PC-9 (cell line): ENCODE results near the gene PNMA6E. TPM values are rescaled to one million over a fixed set of nuclear protein-coding genes. Genes with fewer than 3 reads are reported as not detected.

Experiments
- BruUV-seq: library from RNA; stranded (reverse); fragments of 400-500 nt; replicated peaks from 2 replicates; lab custom pipeline; 2021; lab: Mats Ljungman, UMichigan
- CTCF ChIA-PET: fragments of 300-600 bp; sonication (Branson Sonifier 250); formaldehyde crosslinking; loops from one replicate; lab custom pipeline; 2022; ENCODE audit warnings: antibody characterized with exemption; lab: Charles Lee
- POLR2A ChIA-PET: fragments of 300-600 bp; sonication (Branson Sonifier 250); formaldehyde crosslinking; loops from one replicate; lab custom pipeline; 2022; ENCODE audit warnings: antibody characterized with exemption; ENCODE audit not compliant: unreplicated experiment; lab: Charles Lee
- DNase-seq, 2 experiments: peaks; one replicate each; pipeline versions ENCODE4 v3.0.0 to v3.0.0-alpha.2; 2015 to 2022; ENCODE audit warnings: mixed read lengths in 1 of 2
- H2AFZ ChIP-seq: fragments of 200-600 bp; sonication (generic); 2 replicates; pipeline ENCODE4 v1.8.1; 2017; ENCODE audit warnings: antibody characterized with exemption
- H3F3A ChIP-seq: fragments of 200-600 bp; sonication (generic); 2 replicates; pipeline ENCODE4 v1.8.1; 2017; ENCODE audit warnings: antibody characterized with exemption, mild to moderate bottlenecking, low read depth; ENCODE audit not compliant: insufficient read depth
- H3K27ac ChIP-seq: fragments of 200-600 bp; sonication (generic); 2 replicates; pipeline ENCODE4 v1.6.1; 2016; ENCODE audit warnings: mixed run types
- H3K27me3 ChIP-seq: fragments of 200-600 bp; sonication (generic); 2 replicates; pipeline ENCODE4 v1.6.1; 2016; ENCODE audit warnings: low read depth, mixed run types; ENCODE audit not compliant: insufficient read depth
- H3K36me3 ChIP-seq: fragments of 200-600 bp; sonication (generic); 2 replicates; pipeline ENCODE4 v1.6.1; 2016; ENCODE audit warnings: low read depth, mixed run types
- H3K4me1 ChIP-seq: fragments of 200-600 bp; sonication (generic); replicated peaks from 2 replicates; pipeline ENCODE4 v1.6.1; 2016; ENCODE audit warnings: mixed run types; ENCODE audit not compliant: insufficient read depth
- H3K4me2 ChIP-seq: fragments of 200-600 bp; sonication (generic); 2 replicates; pipeline ENCODE4 v1.6.1; 2017; ENCODE audit warnings: mixed run types
- H3K4me3 ChIP-seq: fragments of 200-600 bp; sonication (generic); 2 replicates; pipeline ENCODE4 v1.6.1; 2016; ENCODE audit warnings: mixed run types
- H3K79me2 ChIP-seq: fragments of 200-600 bp; sonication (generic); 2 replicates; pipeline ENCODE4 v1.6.1; 2017; ENCODE audit warnings: low read depth, mixed run types
- H3K9me2 ChIP-seq: fragments of 200-600 bp; sonication (generic); 2 replicates; pipeline ENCODE4 v1.8.1; 2017; ENCODE audit warnings: mild to moderate bottlenecking; ENCODE audit not compliant: insufficient read depth
- H3K9me3 ChIP-seq: fragments of 200-600 bp; sonication (generic); 2 replicates; pipeline ENCODE4 v1.8.1; 2016; ENCODE audit warnings: low read depth; ENCODE audit not compliant: insufficient read depth
- H4K20me1 ChIP-seq: fragments of 200-600 bp; sonication (generic); 2 replicates; pipeline ENCODE4 v1.8.1; 2017; ENCODE audit not compliant: insufficient read depth
- EZH2 ChIP-seq: fragments of 200-600 bp; sonication (generic); IDR thresholded peaks from 2 replicates; pipeline ENCODE4 v1.8.0; 2017; ENCODE audit warnings: antibody characterized with exemption, low read depth
- intact Hi-C: fragments of 100-400 bp; cut with micrococcal nuclease; formaldehyde crosslinking; loops from one replicate; pipeline ENCODE4 v1.10.0; 2022; ENCODE audit not compliant: unreplicated experiment
- total RNA-seq: library from RNA; stranded (reverse); gene quantifications from 2 replicates; pipeline ENCODE4 v1.2.3, GENCODE V29; 2021
- TF ChIP-seq, protein P1 (sequence below): fragments of 200-600 bp; sonication (generic); conservative IDR thresholded peaks from 2 replicates; pipeline ENCODE4 v1.6.1; 2017; ENCODE audit warnings: mixed run types, antibody characterized with exemption, mild to moderate bottlenecking, moderate library complexity

PNMA6E gene
- total RNA-seq, 1 experiment from 2014 or later, result not detected

GRCh38 chrX:153417637-153418036 lies 16.5 kb upstream of the PNMA6E start:
- H3K79me2 ChIP-seq, result no peaks in the 10 kb centered on the region
- POLR2A ChIA-PET, result no interaction called here

DNA sequence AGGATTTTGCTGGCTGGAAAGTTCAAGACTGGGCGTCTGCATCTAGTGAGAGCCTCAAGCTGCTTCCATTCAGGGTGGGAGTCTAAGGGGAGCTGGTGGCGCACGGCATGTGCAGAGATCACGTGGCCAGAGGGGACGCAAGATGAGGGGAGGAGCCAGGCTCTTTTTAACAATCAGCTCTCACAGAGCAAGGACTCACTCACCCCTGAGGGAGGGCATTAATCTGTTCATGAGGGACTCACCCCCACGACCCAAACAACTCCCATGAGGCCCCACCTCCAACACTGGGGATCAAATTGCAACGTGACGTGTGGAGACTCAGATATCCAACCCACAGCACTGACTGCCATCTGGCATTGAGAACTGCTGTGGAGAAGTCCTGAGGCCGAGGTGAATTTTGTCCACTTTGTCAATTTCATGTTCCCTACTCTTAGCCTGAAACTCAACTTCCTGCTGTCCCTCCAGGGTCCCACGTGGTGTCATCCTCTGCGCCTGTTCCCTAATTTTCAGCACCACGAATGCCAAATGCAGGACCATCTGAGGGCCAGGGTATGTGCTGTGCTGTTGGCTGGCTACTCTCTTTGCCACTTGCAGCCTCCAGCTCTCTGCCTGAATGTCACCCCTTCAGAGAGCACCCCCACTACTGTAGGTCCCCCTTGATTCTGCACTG lies 15.8 kb upstream of the PNMA6E start:
- Histone ChIP-seq H3K4me2 (no peak overlapping the region), H3K4me3 (no peak overlapping the region), H4K20me1 (no peaks in the 10 kb centered on the region), H3K27me3 (peaks cover 89% of the 10 kb centered on the region), H3F3A (no peaks in the 10 kb centered on the region), H3K9me3 (no peaks in the 10 kb centered on the region), H3K27ac (no peak overlapping the region), H3K79me2 (no peaks in the 10 kb centered on the region), H3K4me1 (no peaks in the 10 kb centered on the region), H3K36me3 (no peaks in the 10 kb centered on the region), H2AFZ (no peak overlapping the region), H3K9me2 (no peaks in the 10 kb centered on the region)
- DNase-seq, result no peak
- intact Hi-C loops, result no loop called here
- CTCF ChIA-PET, result no interaction called here
- TF ChIP-seq, protein P1, sequence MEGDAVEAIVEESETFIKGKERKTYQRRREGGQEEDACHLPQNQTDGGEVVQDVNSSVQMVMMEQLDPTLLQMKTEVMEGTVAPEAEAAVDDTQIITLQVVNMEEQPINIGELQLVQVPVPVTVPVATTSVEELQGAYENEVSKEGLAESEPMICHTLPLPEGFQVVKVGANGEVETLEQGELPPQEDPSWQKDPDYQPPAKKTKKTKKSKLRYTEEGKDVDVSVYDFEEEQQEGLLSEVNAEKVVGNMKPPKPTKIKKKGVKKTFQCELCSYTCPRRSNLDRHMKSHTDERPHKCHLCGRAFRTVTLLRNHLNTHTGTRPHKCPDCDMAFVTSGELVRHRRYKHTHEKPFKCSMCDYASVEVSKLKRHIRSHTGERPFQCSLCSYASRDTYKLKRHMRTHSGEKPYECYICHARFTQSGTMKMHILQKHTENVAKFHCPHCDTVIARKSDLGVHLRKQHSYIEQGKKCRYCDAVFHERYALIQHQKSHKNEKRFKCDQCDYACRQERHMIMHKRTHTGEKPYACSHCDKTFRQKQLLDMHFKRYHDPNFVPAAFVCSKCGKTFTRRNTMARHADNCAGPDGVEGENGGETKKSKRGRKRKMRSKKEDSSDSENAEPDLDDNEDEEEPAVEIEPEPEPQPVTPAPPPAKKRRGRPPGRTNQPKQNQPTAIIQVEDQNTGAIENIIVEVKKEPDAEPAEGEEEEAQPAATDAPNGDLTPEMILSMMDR, result no peak
- no peak for TF ChIP-seq EZH2
- POLR2A ChIA-PET, result no interaction called here
- BruUV-seq, result no TSS peak

More at GRCh38 chrX:153417637-153418036, 16.5 kb upstream of the PNMA6E start:
- Histone ChIP-seq H2AFZ (no peak overlapping the region), H3K9me3 (no peaks in the 10 kb centered on the region), H3K4me2 (no peak overlapping the region), H3K27ac (no peak overlapping the region), H4K20me1 (no peaks in the 10 kb centered on the region), H3F3A (no peaks in the 10 kb centered on the region), H3K4me1 (no peaks in the 10 kb centered on the region), H3K27me3 (peaks cover 83% of the 10 kb centered on the region), H3K36me3 (no peaks in the 10 kb centered on the region), H3K4me3 (no peak overlapping the region), H3K9me2 (no peaks in the 10 kb centered on the region)
- intact Hi-C loops, result no loop called here
- TF ChIP-seq EZH2, result no peak
- TF ChIP-seq, protein P1, result no peak
- no TSS peak for BruUV-seq
- no peak for DNase-seq
- CTCF ChIA-PET, result no interaction called here

DNA sequence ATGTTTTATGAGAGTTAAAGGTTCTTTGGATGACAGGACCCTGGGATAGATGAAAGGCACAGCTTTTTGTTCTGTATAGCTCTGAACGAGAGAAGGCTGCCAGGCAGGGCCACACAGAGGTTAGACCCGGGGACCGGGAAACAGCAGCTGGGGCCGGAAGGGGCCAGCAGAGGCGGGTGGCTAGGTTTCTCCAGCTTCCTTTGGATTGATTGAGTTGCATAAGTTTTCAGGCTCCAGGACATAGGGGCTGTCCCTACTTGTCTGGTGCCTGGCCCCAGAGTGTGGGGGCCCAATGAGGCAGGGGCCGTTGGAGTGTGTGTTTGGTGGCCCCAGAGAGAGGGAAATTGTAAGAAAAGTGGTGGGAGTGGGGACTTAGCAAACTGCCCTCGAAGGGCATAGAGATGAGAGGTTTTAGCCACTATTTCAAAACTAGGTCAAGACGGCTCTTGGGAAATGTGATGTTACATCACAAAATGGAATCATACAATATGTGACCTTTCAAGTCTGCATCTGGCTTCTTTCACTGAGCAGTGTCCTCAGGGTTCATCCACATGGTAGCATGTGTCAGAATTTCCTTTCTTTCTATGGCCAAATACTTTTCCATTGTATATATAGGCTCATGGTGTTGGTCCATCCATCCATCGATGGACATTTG lies 13.8 kb upstream of the PNMA6E start:
- Histone ChIP-seq H3K4me2 (no peak overlapping the region), H3K79me2 (no peaks in the 10 kb centered on the region), H3K9me2 (no peaks in the 10 kb centered on the region), H3K36me3 (no peaks in the 10 kb centered on the region), H3K9me3 (no peaks in the 10 kb centered on the region), H4K20me1 (no peaks in the 10 kb centered on the region), H3K4me3 (no peak overlapping the region), H3K27me3 (peaks cover 90% of the 10 kb centered on the region), H2AFZ (no peak overlapping the region), H3F3A (no peaks in the 10 kb centered on the region), H3K4me1 (no peaks in the 10 kb centered on the region), H3K27ac (no peak overlapping the region)
- CTCF ChIA-PET, result no interaction called here
- intact Hi-C loops, result no loop called here
- no peak for DNase-seq
- no peak for TF ChIP-seq EZH2
- TF ChIP-seq, protein P1, result no peak
- no TSS peak for BruUV-seq
- POLR2A ChIA-PET, result no interaction called here
